Activated CD8-positive, alpha-beta T cell treated with anti-CD3 and anti-CD28 coated beads, Interleukin-2, amount 10 ng/mL, durations not matched to agents 7 days and 5 days (primary cell): ENCODE data around the gene POLR2C. TPM values are rescaled to one million over a fixed set of nuclear protein-coding genes. Genes with fewer than 3 reads are reported as not detected.
A peak's percentile ranks its signal among the peaks of the same experiment; 100 is the strongest.

Source experiments
- ATAC-seq: fragments of 150-1000 bp; cut with Tn5 transposase; one replicate; pipeline ENCODE4 v1.10.0; 2021; ENCODE audit warnings: moderate library complexity
- CTCF ChIA-PET: fragments of 350-600 bp; sonication (Branson Sonifier 250); formaldehyde crosslinking; loops from one replicate; lab custom pipeline; 2021; ENCODE audit warnings: antibody characterized with exemption; lab: Charles Lee
- POLR2A ChIA-PET: fragments of 350-600 bp; sonication (Branson Sonifier 250); formaldehyde crosslinking; loops from one replicate; lab custom pipeline; 2021; ENCODE audit warnings: antibody characterized with exemption; lab: Charles Lee
- DNase-seq: peaks from one replicate; pipeline ENCODE4 v3.0.0-alpha.2; 2020
- H3K27ac Mint-ChIP-seq: one replicate; pipeline ENCODE4 v1.8.0; 2021; ENCODE audit warnings: mild to moderate bottlenecking, mixed read lengths
- H3K27me3 Mint-ChIP-seq: one replicate; pipeline ENCODE4 v1.8.0; 2021; ENCODE audit warnings: low read depth, mixed read lengths
- H3K36me3 Mint-ChIP-seq: one replicate; pipeline ENCODE4 v1.8.0; 2021; ENCODE audit warnings: low read depth, mixed read lengths
- H3K4me1 Mint-ChIP-seq: one replicate; pipeline ENCODE4 v1.8.0; 2021; ENCODE audit warnings: low read depth, mixed read lengths
- H3K4me3 Mint-ChIP-seq: one replicate; pipeline ENCODE4 v1.8.0; 2021; ENCODE audit warnings: mild to moderate bottlenecking, mixed read lengths
- H3K9me3 Mint-ChIP-seq: one replicate; pipeline ENCODE4 v1.8.0; 2022; ENCODE audit warnings: mixed read lengths; ENCODE audit not compliant: insufficient read depth
- total RNA-seq, 2 experiments: library from RNA; stranded (reverse); gene quantifications; one replicate each; pipeline ENCODE4 v1.2.3, GENCODE V29; 2021

The POLR2C gene
- total RNA-seq, 2 experiments from 2014 or later = 57.0 to 58.3 TPM

GRCh38 chr16:57479205-57479975, 16.9 kb downstream of the POLR2C start:
- CTCF ChIA-PET = interaction anchor here (1.7 kb wide), 1 partner anchor 17 kb away, joined by 5 read pairs; the partner anchor contains the start of gene POLR2C
- Mint-ChIP-seq H3K27me3 (no peaks in the 10 kb centered on the region), H3K36me3 (peaks cover 2% of the 10 kb centered on the region), H3K4me1 (peaks cover 22% of the 10 kb centered on the region), H3K9me3 (no peaks in the 10 kb centered on the region), H3K27ac (peak overlapping the region; percentile 37), H3K4me3 (no peak overlapping the region)
- ATAC-seq = no peak
- no peak for DNase-seq
- POLR2A ChIA-PET = interaction anchor here (1.5 kb wide), 1 partner anchor 17 kb away, joined by 5 read pairs; the partner anchor contains the start of gene POLR2C

- peaks cover 2% of the 10 kb centered on the region for H3K36me3 Mint-ChIP-seq
- no peak overlapping the region for H3K4me3 Mint-ChIP-seq
- H3K4me1 Mint-ChIP-seq = peaks cover 18% of the 10 kb centered on the region
- ChIA-PET POLR2A (interaction anchor here (1.3 kb wide), 1 partner anchor 18 kb away, joined by 4 read pairs; the partner anchor contains the start of gene POLR2C), CTCF (interaction anchor here (1.6 to 1.7 kb wide), 2 partner anchors 18 to 40 kb away, joined by 5 read pairs; partner anchors contain the start of gene POLR2C)
- no peak overlapping the region for H3K27ac Mint-ChIP-seq
- no peaks in the 10 kb centered on the region for H3K27me3 Mint-ChIP-seq
- no peak for ATAC-seq
- no peak for DNase-seq
- no peaks in the 10 kb centered on the region for H3K9me3 Mint-ChIP-seq
These were observed 17.7 kb downstream of the POLR2C start for GRCh38 chr16:57479976-57480753.

GRCh38 chr16:57480754-57481230, 18.3 kb downstream of the POLR2C start:
- ChIA-PET POLR2A (interaction anchor here (1.3 kb wide), 1 partner anchor 18 kb away, joined by 4 read pairs; the partner anchor contains the start of gene POLR2C), CTCF (interaction anchor here (1.1 to 1.7 kb wide), 3 partner anchors 18 to 39 kb away, joined by 4 to 5 read pairs (median 5); partner anchors contain the start of gene POLR2C)
- no peak overlapping the region for H3K4me3 Mint-ChIP-seq
- no peaks in the 10 kb centered on the region for H3K9me3 Mint-ChIP-seq
- H3K4me1 Mint-ChIP-seq = peaks cover 17% of the 10 kb centered on the region
- peaks cover 2% of the 10 kb centered on the region for H3K36me3 Mint-ChIP-seq
- H3K27me3 Mint-ChIP-seq = no peaks in the 10 kb centered on the region
- ATAC-seq = no peak
- H3K27ac Mint-ChIP-seq = no peak overlapping the region
- no peak for DNase-seq

- ChIA-PET POLR2A (interaction anchor here (1.3 kb wide), 1 partner anchor 19 kb away, joined by 4 read pairs; the partner anchor contains the start of gene POLR2C), CTCF (interaction anchor here (1.1 to 1.6 kb wide), 3 partner anchors 19 to 40 kb away, joined by 4 to 5 read pairs (median 4); partner anchors contain the start of gene POLR2C)
- Mint-ChIP-seq H3K27ac (no peak overlapping the region), H3K36me3 (peaks cover 2% of the 10 kb centered on the region), H3K9me3 (no peaks in the 10 kb centered on the region), H3K27me3 (no peaks in the 10 kb centered on the region), H3K4me1 (peaks cover 13% of the 10 kb centered on the region), H3K4me3 (no peak overlapping the region)
- DNase-seq (no peak), ATAC-seq (no peak)
These were observed 18.9 kb downstream of the POLR2C start for GRCh38 chr16:57481421-57481820.

- Mint-ChIP-seq H3K4me1 (peaks cover 16% of the 10 kb centered on the region), H3K36me3 (peaks cover 2% of the 10 kb centered on the region), H3K9me3 (no peaks in the 10 kb centered on the region), H3K4me3 (no peak overlapping the region), H3K27me3 (no peaks in the 10 kb centered on the region), H3K27ac (no peak overlapping the region)
- no peak for ATAC-seq
- POLR2A ChIA-PET = no interaction called here
- CTCF ChIA-PET = interaction anchor here (0.9 to 1.5 kb wide), 4 partner anchors 8 to 65 kb away, joined by 3 to 5 read pairs (median 4); no protein-coding TSS in a partner anchor
- no peak for DNase-seq
These were observed 20.5 kb downstream of the POLR2C start for GRCh38 chr16:57482845-57483545.

GRCh38 chr16:57483725-57484514, 21.4 kb downstream of the POLR2C start:
- H3K4me3 Mint-ChIP-seq = no peak overlapping the region
- CTCF ChIA-PET = interaction anchor here (0.9 to 6.5 kb wide), 4 partner anchors 8 to 66 kb away, joined by 3 to 23 read pairs (median 4); no protein-coding TSS in a partner anchor
- H3K9me3 Mint-ChIP-seq = no peaks in the 10 kb centered on the region
- H3K27me3 Mint-ChIP-seq = no peaks in the 10 kb centered on the region
- peaks cover 2% of the 10 kb centered on the region for H3K36me3 Mint-ChIP-seq
- ATAC-seq (no peak), DNase-seq (no peak)
- peaks cover 16% of the 10 kb centered on the region for H3K4me1 Mint-ChIP-seq
- H3K27ac Mint-ChIP-seq = no peak overlapping the region
- POLR2A ChIA-PET = no interaction called here

GRCh38 chr16:57484515-57485005, 22.1 kb downstream of the POLR2C start:
- H3K4me3 Mint-ChIP-seq = no peak overlapping the region
- ATAC-seq (no peak), DNase-seq (no peak)
- peaks cover 18% of the 10 kb centered on the region for H3K4me1 Mint-ChIP-seq
- H3K36me3 Mint-ChIP-seq = no peaks in the 10 kb centered on the region
- no peak overlapping the region for H3K27ac Mint-ChIP-seq
- CTCF ChIA-PET = interaction anchor here (6.5 kb wide), 1 partner anchor 9 kb away, joined by 23 read pairs; no protein-coding TSS in a partner anchor
- no peaks in the 10 kb centered on the region for H3K9me3 Mint-ChIP-seq
- POLR2A ChIA-PET = interaction anchor here (3.3 kb wide), 1 partner anchor 22 kb away, joined by 12 read pairs; the partner anchor contains the start of gene POLR2C
- H3K27me3 Mint-ChIP-seq = peaks cover 1% of the 10 kb centered on the region

- ATAC-seq = no peak
- ChIA-PET CTCF (interaction anchor here (0.6 to 6.5 kb wide), 6 partner anchors 10 to 57 kb away, joined by 3 to 43 read pairs (median 16); partner anchors contain the start of genes ADGRG5, CIAPIN1, COQ9 and POLR2C), POLR2A (interaction anchor here (1.1 to 3.3 kb wide), 4 partner anchors 23 to 52 kb away, joined by 5 to 12 read pairs (median 8); partner anchors contain the start of genes CIAPIN1, COQ9 and POLR2C)
- no peaks in the 10 kb centered on the region for H3K36me3 Mint-ChIP-seq
- H3K4me3 Mint-ChIP-seq = peak overlapping the region; percentile 76
- no peak for DNase-seq
- peaks cover 4% of the 10 kb centered on the region for H3K27me3 Mint-ChIP-seq
- H3K9me3 Mint-ChIP-seq = no peaks in the 10 kb centered on the region
- H3K4me1 Mint-ChIP-seq = peaks cover 19% of the 10 kb centered on the region
- H3K27ac Mint-ChIP-seq = no peak overlapping the region
These were observed 22.8 kb downstream of the POLR2C start for GRCh38 chr16:57485091-57485915.
